RPMI8226 (cell line): ENCODE results near the gene CUL7.

ENCODE experiments used
- DNase-seq: peaks from one replicate; pipeline ENCODE4 v3.0.0-alpha.2; 2015

CUL7 gene

GRCh38 chr6:43076464-43077332 lies 23.0 kb upstream of the CUL7 start:
- DNase-seq = no peak

- peak; percentile 30 for DNase-seq
These were observed 22.2 kb upstream of the CUL7 start, which contains the start of gene PTK7 for GRCh38 chr6:43075670-43076463. Gene PTK7, plus strand, starts transcription at chr6:43076314. Its CDS starts 175 bp downstream, at chr6:43076489.

GRCh38 chr6:43074847-43075669 lies 21.4 kb upstream of the CUL7 start:
- DNase-seq = no peak

DNA sequence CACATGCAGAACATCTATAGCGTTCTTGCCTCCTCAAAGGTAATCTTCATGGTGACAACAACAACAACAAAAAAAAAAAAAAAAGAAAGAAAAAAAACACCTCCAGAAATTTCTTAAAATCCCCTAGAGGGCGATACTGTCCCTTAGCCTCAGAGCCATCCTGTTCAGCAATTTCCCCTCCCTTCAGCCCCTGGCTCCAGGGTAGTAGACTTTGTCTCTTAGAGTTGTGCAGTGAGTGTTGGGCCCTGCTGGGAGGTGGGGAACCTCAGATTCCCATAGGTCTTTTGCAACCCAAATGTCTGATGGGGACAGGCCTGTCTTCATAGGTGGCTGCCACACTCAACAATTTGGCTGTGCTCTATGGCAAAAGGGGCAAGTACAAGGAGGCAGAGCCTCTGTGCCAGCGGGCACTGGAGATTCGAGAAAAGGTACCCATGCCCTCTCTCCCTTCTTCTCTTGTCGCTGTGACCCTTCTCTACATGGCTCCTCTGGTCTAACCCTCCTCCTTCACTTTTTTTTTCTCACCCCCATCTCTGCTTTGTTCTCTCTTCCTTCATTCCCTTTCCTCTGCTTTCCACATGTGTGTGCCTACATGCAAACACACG lies 16.5 kb upstream of the CUL7 start:
- peak; percentile 46 for DNase-seq

DNA sequence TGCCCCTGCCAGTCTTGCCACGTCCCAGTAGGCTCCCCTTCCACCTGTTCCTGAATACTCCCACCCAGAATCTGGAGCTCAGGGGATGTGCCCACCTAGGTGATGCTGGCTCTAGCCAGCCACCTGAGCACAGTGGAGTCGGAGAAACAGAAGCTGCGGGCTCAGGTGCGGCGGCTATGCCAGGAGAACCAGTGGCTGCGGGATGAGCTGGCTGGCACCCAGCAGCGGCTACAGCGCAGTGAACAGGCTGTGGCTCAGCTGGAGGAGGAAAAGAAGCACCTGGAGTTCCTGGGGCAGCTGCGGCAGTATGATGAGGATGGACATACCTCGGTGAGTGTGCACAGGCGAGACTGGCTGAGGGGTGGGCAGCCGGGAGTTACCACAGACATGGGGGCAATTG lies 9.2 kb upstream of the CUL7 start:
- no peak for DNase-seq

- DNase-seq = no peak
These were observed 8.2 kb upstream of the CUL7 start for GRCh38 chr6:43061861-43062260.

DNA sequence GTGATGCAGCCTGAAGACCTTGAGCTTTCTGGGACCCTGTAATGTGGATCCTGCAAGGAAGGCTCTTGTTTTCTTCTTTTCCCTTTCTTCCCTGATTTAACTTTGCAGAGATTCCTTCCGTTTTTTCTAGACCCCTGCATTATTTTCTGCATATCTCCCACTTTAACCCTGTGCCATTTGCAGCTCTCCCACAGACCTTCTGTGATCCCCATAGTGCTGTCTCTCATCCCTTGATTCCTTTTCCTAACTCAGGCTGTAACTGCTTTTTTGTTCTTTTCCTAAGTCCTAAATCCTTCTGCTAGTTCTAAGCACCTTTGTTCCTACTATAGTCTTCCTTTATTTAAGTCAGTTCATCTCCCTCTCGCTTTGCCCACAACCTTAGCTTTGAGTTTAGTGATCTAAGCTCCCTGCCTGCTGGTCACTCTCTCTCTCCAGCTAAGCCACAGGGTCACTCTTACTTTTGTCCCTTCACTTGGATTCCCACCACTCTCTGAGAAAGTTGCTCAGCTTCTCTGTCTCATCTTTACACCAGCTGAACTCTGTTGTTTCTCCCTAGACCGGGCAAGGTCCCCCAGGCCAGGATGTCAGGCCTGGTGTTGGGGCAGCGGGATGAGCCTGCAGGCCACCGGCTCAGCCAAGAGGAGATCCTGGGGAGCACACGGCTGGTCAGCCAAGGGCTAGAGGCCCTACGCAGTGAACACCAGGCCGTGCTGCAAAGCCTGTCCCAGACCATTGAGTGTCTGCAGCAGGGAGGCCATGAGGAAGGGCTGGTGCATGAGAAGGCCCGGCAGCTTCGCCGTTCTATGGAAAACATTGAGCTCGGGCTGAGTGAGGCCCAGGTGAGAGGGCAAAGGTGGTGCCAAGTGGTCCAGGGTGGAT lies 7.3 kb upstream of the CUL7 start:
- DNase-seq = no peak

- DNase-seq = no peak
These were observed 6.5 kb upstream of the CUL7 start for GRCh38 chr6:43060034-43060754.

DNA sequence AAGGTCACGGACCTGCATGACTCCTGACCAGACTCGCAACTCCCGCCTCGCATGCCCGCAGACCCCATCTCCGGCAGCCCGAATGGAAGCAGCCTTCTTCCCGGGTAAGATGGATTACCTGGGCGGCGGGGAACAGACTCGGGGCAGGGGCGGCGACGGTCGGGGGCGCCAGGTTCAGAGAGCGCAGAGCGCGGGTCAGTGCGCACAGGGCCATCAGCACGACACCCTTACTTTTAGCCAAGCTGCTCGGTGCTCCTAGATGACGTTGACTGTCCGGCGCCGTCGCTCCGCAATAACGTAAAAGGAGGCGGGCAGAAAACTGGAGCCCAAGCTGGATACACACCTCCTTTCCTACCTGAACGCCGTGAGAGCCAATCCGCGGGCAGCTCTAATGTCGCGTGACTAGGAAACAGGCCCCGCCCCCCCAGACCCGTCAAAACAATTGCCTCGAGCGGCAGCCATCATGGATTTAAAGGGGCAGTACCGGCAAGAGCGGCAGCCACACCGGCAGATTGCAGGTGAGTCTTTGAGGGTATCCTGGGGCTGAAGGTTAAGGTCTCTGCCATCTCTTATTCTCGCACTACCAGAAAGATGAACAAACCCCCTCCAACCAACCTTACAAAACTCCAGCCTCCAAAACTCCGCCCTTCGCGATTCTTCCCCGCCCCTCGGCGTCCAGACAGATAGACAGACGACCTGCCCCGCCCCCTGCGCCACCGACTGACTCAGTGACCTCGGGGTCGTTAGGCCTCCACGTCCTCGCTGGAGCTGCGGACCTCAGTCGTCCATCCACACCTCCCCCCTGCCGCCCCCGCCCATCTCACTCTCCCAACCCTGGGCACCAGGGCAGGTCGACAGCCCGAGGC lies 5.8 kb upstream of the CUL7 start, which contains the start of the genes KLC4 and MRPL2:
Gene KLC4, plus strand, starts transcription at position 464 of the 866 bp plus-strand sequence. CDS start 1,705 bp downstream, outside the sequence.
Gene MRPL2, minus strand, starts transcription at position 267 of the 866 bp plus-strand sequence. Its CDS starts 53 bp downstream, at position 214.
- peak; percentile 99 for DNase-seq

DNA sequence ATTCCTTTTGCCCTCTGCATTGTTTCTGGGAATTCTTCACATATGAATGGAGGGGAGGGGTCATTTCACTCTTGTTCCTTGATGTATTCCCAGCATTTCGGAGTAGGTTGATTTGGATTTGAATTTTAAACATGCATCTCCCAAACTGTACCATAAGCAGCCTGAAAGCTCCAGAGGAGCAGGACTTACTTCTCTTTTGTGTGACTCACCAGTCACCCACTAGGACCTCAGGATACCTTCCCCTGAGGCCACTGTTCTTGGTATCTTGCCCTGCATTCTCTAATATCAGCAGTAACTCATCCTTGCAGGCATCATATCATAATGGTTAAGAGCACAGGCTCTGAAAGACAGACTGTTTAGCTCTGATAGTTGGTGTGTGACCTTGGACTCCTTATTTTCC lies 4.9 kb upstream of the CUL7 start:
- no peak for DNase-seq

- DNase-seq = no peak
These were observed 2.3 kb upstream of the CUL7 start for GRCh38 chr6:43055966-43056365.

GRCh38 chr6:43054206-43054943 lies 724 bp upstream of the CUL7 start:
- no peak for DNase-seq

DNA sequence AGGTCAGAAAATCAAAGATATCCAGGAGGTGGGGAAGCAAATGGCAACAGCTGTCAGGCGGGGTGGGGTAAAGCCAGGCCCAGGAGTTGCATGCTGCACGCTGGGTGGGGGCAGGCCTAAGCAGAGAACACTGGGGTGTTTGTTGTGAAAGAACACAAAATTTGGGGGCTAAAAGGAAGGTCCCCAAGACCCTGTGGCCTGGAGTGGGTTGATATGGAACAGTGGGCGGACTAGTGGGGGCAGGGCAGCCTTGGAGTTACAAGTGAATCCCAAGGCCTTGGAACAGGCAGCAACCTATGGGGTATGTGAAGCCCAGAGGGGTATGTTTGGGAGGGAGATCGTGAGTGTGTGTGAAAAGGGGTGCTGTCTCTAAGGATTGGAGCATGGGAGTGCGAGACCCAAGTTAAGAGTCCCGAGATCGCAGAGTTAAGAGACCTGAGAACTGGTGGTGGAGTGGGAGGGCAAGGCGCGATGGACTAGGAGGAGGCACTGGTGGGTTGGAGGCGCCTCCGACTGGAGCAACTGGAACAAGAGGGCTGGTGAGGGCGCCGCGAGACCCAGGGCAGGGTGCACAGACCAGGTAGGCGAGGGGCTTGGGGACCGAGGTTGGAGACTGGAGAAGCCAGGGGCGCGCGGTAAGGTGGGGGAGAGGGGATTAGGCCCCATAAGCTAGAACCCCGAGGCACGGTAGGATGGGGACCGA lies 658 bp downstream of the CUL7 start:
- peak; percentile 45 for DNase-seq

DNA sequence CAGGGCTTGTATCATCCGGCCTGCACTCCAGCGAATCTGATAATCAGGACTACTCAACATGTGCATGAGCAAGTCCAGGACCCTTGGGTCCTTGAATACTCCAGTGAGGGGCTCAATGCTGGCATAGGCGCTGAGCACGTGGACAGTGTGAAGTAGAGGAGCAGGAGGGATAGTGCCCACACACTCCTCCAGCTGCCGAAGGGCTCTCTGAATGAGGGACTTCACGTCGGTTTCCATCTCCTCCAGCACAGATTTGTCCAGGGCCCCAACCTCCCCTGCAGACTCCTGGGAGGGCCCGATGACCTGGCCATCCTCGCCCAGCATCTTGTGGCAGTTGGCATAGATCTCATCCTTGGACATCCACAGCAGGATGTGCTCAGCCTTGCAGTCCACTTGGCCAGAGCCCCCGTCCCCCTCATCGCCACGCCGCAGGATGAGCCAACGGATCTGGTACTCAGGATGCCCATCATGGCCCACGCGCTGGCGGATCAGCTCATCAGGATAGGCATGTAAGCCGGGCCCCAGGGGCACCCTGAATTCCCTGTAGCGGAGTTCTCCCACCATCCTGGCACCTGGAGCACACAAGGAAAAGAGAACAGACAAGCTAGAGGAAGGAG lies 1.3 kb downstream of the CUL7 start:
- no peak for DNase-seq

GRCh38 chr6:43050981-43051380 lies 2.7 kb downstream of the CUL7 start:
- no peak for DNase-seq

DNA sequence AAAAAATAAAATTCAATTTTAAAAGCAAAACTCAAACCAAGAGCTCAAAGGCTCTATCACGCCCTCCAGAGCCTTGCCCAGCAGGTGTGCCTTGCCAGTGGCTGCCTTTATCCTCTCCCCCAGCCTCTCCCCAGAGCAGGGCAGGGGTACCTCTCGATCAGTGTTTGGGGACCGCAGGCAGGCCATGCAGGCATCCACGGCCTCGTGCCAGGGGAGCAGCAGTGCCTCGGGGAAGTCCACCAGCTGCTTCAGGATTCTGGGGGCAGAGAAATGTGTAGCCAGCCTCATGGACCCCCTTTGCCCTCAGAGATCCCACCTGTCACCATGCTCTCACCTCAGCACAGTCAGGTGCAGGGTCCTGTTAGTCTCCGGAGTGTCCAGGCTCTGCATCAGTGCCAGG lies 5.7 kb downstream of the CUL7 start:
- DNase-seq = no peak

- no peak for DNase-seq
These were observed 8.2 kb downstream of the CUL7 start for GRCh38 chr6:43045371-43045930.
